ENCODE measurements around the gene DOK6.

DOK6 gene

DNA sequence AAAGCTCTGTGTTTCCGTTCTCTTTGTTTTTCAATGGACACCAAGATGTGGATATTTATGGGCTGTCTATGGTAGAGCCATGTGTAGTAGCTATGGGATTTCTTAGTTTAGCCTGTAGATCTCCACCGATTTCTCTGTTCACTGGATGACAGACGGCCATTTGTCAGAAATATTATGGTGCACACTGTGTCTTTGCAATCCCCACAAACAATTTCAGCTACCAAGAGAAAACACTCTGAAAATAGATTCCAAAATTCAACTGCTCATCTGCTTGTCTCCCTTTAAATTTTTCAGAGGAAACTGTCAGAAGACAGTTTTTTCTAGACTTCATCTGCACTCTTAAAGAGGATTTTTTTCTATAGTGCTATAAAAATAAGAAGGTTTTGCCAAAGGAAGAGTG is 380.2 kb downstream of the DOK6 start:
- no peak overlapping the region for H3K4me3 Mint-ChIP-seq
- no peaks in the 10 kb centered on the region for H3K4me1 Mint-ChIP-seq
- no peak overlapping the region for H3K27ac Mint-ChIP-seq
- H3K9me3 Mint-ChIP-seq, result no peaks in the 10 kb centered on the region
- no peak for ATAC-seq
- H3K27me3 Mint-ChIP-seq, result no peaks in the 10 kb centered on the region
- no peaks in the 10 kb centered on the region for H3K36me3 Mint-ChIP-seq

DNA sequence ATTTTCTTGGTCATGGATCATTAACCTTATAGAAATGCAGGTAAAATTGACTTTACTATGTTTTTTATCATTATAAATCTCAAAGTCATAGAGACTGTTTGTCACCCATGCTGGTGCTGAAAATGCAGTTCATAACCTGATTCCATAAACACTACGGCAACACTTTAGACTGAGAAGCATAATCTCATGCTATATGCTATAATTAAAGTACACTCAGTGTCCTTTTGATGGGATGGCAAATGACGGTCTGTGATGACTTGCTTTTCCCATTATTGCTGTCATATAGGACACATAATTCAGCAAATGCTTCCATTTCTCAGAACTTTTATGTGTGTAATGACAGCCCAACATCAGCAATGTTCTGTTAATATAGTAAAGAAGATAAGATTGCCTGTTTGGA is 384.1 kb downstream of the DOK6 start:
- H3K27ac Mint-ChIP-seq, result no peak overlapping the region
- no peaks in the 10 kb centered on the region for H3K27me3 Mint-ChIP-seq
- H3K36me3 Mint-ChIP-seq, result no peaks in the 10 kb centered on the region
- H3K4me3 Mint-ChIP-seq, result no peak overlapping the region
- no peaks in the 10 kb centered on the region for H3K4me1 Mint-ChIP-seq
- ATAC-seq, result no peak
- H3K9me3 Mint-ChIP-seq, result no peaks in the 10 kb centered on the region

DNA sequence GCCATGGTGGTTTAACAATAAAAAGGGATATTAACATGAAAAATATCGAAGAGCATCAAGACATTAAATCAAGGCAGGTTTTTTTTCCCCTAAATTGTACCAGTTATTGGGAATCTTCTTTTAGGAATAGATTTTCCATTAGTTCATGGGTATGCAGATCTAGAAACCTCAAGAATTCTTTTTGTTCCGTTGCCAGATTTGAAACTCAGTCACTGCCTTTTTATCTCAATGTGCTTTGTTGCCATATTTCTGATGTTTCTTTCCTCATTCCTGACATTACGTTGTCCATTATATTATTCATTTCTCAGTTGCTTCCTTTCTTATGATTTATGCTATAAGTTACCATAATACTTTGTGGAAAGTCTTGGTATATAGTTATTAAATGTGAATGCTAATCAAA is 384.8 kb downstream of the DOK6 start:
- Mint-ChIP-seq H3K4me1 (no peaks in the 10 kb centered on the region), H3K36me3 (no peaks in the 10 kb centered on the region), H3K27ac (no peak overlapping the region), H3K27me3 (no peaks in the 10 kb centered on the region), H3K4me3 (no peak overlapping the region), H3K9me3 (no peaks in the 10 kb centered on the region)
- ATAC-seq, result no peak

DNA sequence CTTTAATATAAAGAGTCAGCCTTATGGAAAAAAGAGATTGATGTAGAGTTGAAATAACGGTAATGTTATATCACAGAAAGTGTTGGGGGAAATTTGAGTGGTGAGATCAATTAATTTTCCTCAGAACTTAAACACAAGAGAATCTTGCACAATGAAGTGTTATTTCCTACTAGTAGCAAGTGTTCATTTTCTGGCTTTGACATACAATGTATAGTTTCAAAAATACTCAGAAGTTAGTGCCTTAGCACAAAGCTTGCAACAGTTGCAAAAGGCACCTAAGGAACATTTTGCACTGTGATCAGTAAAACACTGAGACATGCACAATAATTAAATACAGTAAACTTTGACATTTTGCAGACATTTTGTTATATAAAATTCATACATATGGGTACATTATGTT is 385.7 kb downstream of the DOK6 start:
- Mint-ChIP-seq H3K9me3 (no peaks in the 10 kb centered on the region), H3K36me3 (no peaks in the 10 kb centered on the region), H3K4me3 (no peak overlapping the region), H3K27me3 (no peaks in the 10 kb centered on the region), H3K4me1 (no peaks in the 10 kb centered on the region), H3K27ac (no peak overlapping the region)
- no peak for ATAC-seq

DNA sequence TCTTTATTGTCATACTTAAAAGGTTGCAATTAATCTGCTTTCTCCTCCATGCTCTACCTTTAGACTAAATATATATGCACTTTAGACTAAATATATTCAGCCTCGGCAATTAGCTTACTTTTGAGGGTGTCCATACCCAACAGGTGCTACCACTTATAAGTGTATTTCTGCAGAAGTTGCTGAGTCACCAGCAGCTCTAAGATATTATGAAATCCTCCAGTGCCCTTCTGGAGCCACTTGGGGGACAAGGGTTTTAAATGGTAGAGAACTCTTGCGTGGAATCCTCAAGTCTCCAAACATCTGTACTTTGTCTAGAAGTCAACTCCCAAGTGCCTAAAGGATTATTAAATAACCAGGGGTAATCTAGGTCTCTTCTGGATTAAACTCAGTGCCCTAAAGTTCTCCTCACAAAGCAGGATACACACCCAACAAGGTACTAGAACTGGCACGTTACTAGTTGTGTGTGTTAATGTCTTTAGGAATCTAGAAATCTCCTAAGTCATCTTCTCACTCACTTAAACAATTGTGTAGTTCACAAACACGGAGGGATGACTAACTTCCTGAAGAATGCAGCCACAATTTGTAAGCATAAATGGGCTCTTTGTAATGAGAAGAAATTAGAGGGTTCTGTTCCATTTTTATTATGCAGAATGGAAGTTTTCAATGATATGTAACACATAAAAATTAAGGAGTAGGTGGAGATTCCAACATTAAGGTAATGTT is 387.3 kb downstream of the DOK6 start:
- Mint-ChIP-seq H3K4me1 (no peaks in the 10 kb centered on the region), H3K36me3 (no peaks in the 10 kb centered on the region), H3K4me3 (no peak overlapping the region), H3K27me3 (no peaks in the 10 kb centered on the region), H3K27ac (no peak overlapping the region), H3K9me3 (no peaks in the 10 kb centered on the region)
- no peak for ATAC-seq

DNA sequence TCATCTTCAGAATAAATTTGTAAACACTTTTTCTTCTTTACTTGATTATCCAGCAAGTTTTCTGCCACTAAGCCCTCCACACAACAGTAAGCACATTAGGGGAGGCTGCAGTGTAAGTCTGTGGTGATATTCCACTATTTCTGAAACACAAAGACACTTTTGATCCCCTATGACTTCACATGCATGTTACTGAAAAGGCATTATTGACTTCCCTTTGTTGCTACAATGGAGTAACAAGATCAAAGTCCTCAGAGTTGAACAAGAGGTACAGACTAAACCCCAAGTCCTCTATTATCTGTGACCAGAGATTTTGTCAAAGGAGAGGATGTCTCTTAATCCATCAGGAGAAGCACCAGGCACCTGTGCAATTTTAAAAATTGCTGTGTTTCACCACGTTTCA is 389.1 kb downstream of the DOK6 start:
- H3K36me3 Mint-ChIP-seq, result no peaks in the 10 kb centered on the region
- no peaks in the 10 kb centered on the region for H3K27me3 Mint-ChIP-seq
- H3K4me1 Mint-ChIP-seq, result no peaks in the 10 kb centered on the region
- no peak overlapping the region for H3K4me3 Mint-ChIP-seq
- no peaks in the 10 kb centered on the region for H3K9me3 Mint-ChIP-seq
- no peak for ATAC-seq
- H3K27ac Mint-ChIP-seq, result no peak overlapping the region

DNA sequence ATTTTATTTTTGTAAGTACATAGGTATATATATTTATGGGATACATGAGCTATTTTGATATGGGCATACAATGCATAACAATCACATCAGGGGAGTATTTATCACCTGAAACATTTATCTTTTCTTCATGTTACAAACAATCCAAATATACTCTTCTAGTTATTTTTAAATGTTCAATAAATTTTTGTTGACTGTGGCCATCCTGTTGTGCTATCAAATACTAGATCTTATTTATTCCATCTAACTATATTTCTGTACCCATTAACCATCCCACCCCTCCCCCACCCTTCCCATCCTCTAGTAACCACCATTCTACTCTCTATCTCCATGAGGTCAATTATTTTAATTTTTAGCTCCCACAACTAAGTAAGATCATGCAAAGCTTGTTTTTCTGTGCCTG is 390.0 kb downstream of the DOK6 start:
- no peaks in the 10 kb centered on the region for H3K4me1 Mint-ChIP-seq
- H3K27ac Mint-ChIP-seq, result no peak overlapping the region
- H3K36me3 Mint-ChIP-seq, result no peaks in the 10 kb centered on the region
- ATAC-seq, result no peak
- H3K9me3 Mint-ChIP-seq, result no peaks in the 10 kb centered on the region
- no peaks in the 10 kb centered on the region for H3K27me3 Mint-ChIP-seq
- no peak overlapping the region for H3K4me3 Mint-ChIP-seq

DNA sequence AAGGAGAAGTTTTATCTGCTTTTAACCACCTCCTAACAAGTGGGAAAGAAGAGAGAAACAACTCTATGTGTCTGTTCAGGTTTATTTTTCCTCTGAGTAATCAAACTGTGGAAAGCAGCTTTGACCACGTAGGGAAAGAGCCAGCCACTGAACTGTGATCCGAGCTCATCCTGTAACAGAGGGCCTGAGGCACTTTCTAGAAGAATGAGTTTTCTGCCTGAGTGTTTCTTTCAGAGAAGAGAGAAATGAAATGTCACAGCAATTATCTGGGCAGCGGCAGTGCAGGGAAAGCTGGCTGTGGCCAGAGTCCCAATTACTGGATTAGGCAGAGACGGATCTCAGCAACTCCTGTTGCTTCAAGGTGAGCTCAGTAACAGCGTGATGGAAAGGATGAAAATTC is 395.1 kb downstream of the DOK6 start:
- Mint-ChIP-seq H3K36me3 (no peaks in the 10 kb centered on the region), H3K27ac (no peak overlapping the region), H3K9me3 (no peaks in the 10 kb centered on the region), H3K27me3 (no peaks in the 10 kb centered on the region), H3K4me3 (no peak overlapping the region), H3K4me1 (no peaks in the 10 kb centered on the region)
- ATAC-seq, result no peak

DNA sequence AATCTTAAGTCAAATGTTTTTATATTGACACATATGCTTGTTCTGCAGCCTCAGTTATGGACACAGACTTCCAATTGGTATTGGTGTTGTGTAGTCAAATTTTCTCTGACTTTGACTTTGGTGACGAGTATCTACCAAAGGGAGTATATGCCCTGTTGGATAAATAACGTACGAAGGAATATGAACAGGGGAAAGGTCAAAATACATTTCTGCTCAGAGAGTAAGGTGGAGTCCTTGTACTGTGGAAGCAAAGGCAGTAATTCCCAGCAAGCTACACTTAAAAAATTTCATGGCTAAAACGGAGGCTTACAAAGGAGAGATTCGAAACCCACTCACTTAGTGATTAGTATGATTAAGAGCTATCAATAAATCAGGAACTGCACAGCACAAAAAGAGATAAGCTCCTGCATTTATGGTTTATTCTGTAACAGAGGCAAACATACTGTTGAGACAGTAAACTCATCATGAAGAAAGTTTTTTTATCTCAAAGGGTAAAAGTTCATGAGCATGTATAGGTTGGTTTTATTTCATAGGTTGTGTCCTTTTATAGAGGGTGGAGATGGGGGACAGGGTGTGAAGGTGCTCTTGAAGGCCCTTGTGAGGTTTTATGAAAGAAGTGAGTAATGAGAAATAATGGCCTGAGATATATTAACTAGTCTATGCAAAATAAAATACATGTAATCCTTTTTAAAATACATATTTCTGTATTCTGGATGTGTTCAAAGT is 404.3 kb downstream of the DOK6 start:
- no peak for ATAC-seq

DNA sequence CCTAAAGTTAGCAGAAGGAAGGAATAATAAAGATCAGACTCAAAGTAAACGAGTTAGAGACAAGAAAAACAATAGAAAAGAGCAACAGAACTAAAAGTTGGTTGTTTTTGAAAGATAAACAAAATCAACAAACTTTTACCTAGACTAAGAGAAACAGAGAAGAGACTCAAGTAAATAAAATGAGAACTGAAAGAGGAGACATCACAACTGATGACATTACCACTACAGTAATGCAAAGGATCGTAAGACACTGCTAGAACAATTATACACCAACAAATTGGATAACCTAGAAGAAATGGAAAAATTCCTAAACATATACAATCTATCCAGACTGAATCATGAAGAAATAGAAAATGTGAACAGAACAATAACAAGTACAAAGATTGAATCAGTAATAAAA is 407.7 kb downstream of the DOK6 start:
- Mint-ChIP-seq H3K27ac (no peak overlapping the region), H3K4me3 (no peak overlapping the region), H3K36me3 (no peaks in the 10 kb centered on the region), H3K9me3 (no peaks in the 10 kb centered on the region), H3K4me1 (no peaks in the 10 kb centered on the region), H3K27me3 (no peaks in the 10 kb centered on the region)
- no peak for ATAC-seq

More for the DNA sequence above, 404.3 kb downstream of the DOK6 start:
- no peak overlapping the region for H3K4me3 Mint-ChIP-seq
- no peaks in the 10 kb centered on the region for H3K27me3 Mint-ChIP-seq
- H3K4me1 Mint-ChIP-seq, result no peaks in the 10 kb centered on the region
- H3K9me3 Mint-ChIP-seq, result no peaks in the 10 kb centered on the region
- no peak overlapping the region for H3K27ac Mint-ChIP-seq
- H3K36me3 Mint-ChIP-seq, result no peaks in the 10 kb centered on the region

DNA sequence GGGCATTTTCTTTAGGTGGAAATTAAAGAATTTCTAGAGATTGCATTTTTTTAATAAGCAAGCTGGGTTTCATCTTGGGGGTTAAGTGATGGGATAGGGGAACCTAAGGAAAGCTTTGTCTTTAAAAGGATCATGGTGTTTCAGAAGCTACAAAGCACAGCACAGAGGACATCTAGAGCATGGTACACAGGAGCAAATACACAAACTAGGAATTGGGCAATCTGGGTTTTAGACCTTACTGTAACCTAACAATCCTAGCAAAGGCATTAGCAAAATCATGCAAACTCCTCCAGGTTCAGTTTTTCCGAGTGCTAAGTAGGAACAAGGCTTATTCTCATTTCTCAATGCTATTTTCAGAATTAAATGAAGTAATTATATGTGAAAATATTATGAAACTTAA is 412.9 kb downstream of the DOK6 start:
- Mint-ChIP-seq H3K4me3 (no peak overlapping the region), H3K36me3 (no peaks in the 10 kb centered on the region), H3K9me3 (no peaks in the 10 kb centered on the region), H3K4me1 (no peaks in the 10 kb centered on the region), H3K27ac (no peak overlapping the region), H3K27me3 (no peaks in the 10 kb centered on the region)
- ATAC-seq, result no peak

DNA sequence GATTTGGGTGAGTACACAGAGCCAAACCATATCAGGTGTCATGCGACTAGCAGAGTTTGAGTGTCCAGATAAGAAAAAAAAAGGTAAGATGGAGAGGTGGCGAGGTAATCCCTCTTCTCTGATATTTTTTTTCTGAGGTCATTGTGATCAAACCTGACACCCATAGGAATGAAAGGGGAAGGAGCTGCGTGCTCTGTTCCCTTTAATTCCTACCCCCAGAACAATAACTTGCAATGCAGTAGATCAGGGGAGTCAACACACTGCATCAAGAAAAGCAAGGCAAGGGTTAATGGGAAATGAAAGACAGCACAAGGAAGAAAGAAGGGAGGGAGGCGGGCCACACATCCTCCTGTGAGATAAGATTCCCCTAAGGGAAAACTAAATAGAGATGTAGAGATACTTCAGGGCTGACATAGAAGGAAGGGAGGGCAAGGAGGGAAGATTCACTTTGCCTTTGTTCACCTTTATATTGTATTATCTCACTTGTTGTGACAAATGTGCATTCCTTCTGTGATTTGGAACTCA is 414.2 kb downstream of the DOK6 start:
- Mint-ChIP-seq H3K27ac (no peak overlapping the region), H3K4me1 (no peaks in the 10 kb centered on the region), H3K4me3 (no peak overlapping the region), H3K9me3 (peaks cover 3% of the 10 kb centered on the region), H3K27me3 (no peaks in the 10 kb centered on the region), H3K36me3 (no peaks in the 10 kb centered on the region)
- ATAC-seq, result no peak

DNA sequence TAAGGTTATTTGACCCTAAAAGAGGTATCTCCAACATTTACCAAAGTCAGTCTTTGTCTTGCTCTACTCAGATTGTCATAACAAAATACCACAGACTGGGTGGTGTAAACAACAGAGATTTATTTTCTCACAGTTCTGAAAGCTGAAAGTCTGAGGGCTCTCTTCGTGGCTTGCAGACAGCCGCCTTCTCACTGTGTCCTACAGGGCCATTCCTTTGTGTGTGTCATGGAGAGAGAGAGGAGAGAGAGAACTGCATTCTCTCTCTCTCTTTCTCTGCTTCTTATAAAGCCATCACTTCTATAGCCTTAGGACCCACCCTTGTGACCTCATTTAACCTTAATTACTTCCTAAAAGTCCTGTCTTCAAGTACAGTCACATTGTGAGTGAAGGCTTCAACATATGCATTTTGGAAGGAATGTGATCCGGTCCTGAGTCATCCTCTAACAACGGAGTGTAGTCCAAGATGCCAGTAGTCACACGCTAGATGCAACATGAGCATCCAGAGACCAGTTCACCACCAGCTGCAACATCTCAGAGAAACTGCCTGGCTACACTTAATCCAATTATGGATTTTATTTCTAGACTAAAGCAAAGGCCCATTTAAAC is 416.8 kb downstream of the DOK6 start:
- Mint-ChIP-seq H3K27me3 (no peaks in the 10 kb centered on the region), H3K4me3 (no peak overlapping the region), H3K36me3 (no peaks in the 10 kb centered on the region), H3K4me1 (no peaks in the 10 kb centered on the region), H3K9me3 (peaks cover 6% of the 10 kb centered on the region), H3K27ac (no peak overlapping the region)
- no peak for ATAC-seq

DNA sequence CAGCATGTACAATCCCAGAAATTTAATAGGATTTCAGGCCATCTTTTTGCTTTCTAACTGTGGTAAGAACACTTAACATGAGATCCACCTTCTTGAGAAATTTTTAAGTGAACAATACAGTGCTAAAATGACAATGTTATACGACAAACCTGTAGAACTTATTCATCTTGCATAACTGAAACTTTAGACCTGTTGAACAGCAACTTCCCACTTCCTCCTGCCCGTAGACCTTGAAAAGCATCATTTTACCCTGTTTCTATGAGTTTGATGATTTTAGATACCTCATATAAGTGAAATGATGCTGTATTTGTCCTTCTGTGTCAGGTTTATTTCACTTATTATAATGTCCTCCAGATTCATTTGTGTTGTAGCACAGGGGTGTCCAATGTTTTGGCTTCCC is 418.8 kb downstream of the DOK6 start:
- Mint-ChIP-seq H3K36me3 (no peaks in the 10 kb centered on the region), H3K27ac (no peak overlapping the region), H3K4me1 (no peaks in the 10 kb centered on the region), H3K4me3 (no peak overlapping the region), H3K27me3 (no peaks in the 10 kb centered on the region), H3K9me3 (peaks cover 6% of the 10 kb centered on the region)
- no peak for ATAC-seq

DNA sequence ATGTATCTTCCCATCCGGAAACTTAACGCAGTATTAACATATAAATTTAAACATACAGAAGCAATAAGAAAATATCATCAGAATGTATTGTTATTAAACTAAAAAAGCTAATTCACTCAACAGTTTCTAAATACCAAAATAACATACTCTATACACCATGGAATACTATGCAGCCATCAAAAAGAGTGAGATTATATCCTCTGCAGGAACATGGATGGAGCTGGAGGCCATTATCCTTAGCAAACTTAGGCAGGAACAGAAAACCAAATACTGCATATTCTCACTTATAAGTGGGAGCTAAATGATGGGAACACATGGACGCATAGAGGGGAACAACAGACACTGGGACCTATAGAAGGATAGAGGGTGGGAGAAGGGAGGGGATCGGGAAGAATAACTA is 419.9 kb downstream of the DOK6 start:
- Mint-ChIP-seq H3K27me3 (no peaks in the 10 kb centered on the region), H3K9me3 (peaks cover 6% of the 10 kb centered on the region), H3K27ac (no peak overlapping the region), H3K36me3 (no peaks in the 10 kb centered on the region), H3K4me1 (no peaks in the 10 kb centered on the region), H3K4me3 (no peak overlapping the region)
- no peak for ATAC-seq

DNA sequence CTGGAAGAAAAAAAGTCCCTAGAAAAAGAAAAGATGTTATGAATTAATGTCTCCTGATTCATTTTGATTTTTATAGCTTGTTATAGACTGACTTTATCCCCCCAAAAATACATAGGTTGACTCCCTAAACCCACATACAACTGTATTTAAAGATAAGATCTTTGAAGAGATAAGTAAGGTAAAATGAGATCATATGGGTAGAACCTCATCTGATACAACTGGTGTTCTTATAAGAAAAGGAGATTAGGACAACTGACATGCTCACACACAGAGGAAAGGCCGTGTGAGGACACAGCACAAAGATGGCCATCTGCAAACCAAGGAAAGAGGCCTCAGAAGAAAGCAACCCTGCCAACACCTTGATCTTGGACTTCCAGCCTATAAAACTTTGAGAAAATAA is 429.5 kb downstream of the DOK6 start:
- no peaks in the 10 kb centered on the region for H3K4me1 Mint-ChIP-seq
- no peak for ATAC-seq
- H3K36me3 Mint-ChIP-seq, result no peaks in the 10 kb centered on the region
- H3K4me3 Mint-ChIP-seq, result no peak overlapping the region
- no peaks in the 10 kb centered on the region for H3K27me3 Mint-ChIP-seq
- H3K9me3 Mint-ChIP-seq, result no peaks in the 10 kb centered on the region
- H3K27ac Mint-ChIP-seq, result no peak overlapping the region
